GM12892 (cell line): ENCODE measurements around the gene ANKRA2.

ENCODE experiments used
- DNase-seq: peaks from one replicate; pipeline ENCODE4 v3.0.0; 2011; ENCODE audit not compliant: insufficient read length
- FAIRE-seq: peaks from 2 replicates; lab custom pipeline; 2011; peaks lifted over from hg19 to GRCh38; lab: Jason Lieb, UNC
- POLR2A ChIP-seq: IDR thresholded peaks from 2 replicates; pipeline ENCODE4 v1.6.1; 2011; ENCODE audit warnings: low read depth, low read length, control low read depth
- POLR2AphosphoS5 ChIP-seq: IDR thresholded peaks from 2 replicates; pipeline ENCODE4 v1.6.1; 2011; ENCODE audit warnings: low read depth, low read length, control low read depth
- TAF1 ChIP-seq: IDR thresholded peaks from 2 replicates; pipeline ENCODE4 v1.6.1; 2011; ENCODE audit warnings: low read depth, mild to moderate bottlenecking, control low read depth, low read length, borderline replicate concordance

The ANKRA2 gene

DNA sequence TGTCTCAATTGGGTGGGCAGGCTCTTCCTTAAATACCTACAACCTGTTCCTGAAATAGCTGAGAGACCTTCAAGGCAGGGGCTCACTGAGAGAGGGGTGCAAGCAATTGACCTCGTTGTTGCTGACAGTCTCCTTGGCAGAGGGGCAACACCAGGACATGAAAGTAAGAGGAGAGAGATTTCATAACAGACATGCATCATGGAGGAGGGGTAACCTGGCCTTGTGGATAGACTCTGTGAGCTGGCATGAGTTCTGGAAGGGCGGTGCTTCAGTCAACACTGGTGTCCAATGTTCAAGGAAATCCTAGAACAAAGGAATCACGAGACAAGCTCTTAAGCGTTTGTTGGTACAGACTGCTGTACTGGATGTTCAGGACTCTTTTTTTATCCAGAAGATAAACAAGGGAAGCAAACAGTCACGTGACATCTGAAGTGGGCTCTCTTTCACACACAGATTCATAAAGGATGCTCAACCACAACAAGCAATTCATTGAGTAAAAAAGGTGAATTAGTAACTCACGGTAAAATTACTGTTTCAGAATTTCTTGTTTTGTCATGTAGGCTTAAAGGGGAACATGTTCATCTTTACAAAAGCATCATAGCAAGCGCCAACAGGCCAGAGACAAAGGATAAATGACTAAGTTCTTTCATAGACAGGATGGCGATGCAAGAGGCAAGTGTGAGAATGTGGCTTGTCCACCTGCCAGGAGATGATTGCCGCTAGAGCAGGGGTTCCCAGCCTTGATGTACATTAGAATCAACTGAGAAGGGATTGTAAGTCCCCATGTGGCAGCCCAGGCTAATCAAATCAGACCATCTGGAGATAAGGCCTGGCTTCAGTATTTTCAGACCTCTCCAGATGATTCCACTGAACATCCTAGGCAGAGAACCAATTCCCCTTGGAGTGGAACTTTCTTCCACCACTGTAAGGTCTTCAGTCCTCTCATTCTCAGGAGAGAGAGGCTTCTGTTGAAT lies 20.7 kb downstream of the ANKRA2 start:
- no peak for TF ChIP-seq POLR2A
- no peak for TF ChIP-seq POLR2AphosphoS5
- no peak for TF ChIP-seq TAF1
- DNase-seq, result no peak
- FAIRE-seq, result no peak

DNA sequence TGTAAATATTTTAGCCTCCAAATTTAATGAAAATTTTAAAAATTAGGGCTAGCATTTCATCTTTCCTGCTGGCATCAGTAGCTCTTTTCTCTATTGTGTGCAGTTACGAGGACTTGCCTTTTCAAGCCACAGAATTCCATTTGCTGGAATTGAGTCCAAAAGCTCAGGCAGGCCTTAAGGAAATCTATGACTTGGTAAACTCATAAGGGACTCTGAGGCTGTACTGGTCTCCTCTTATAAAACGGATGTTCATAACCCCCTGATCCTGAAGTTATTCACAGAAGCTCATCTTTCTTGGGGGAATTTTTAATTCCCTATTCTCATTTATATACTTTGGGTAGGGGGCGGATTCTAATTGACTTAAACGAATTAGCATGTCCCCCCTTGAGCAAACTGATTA lies 23.4 kb downstream of the ANKRA2 start:
- DNase-seq, result no peak
- no peak for FAIRE-seq
- TF ChIP-seq TAF1 (no peak), POLR2AphosphoS5 (no peak), POLR2A (no peak)

DNA sequence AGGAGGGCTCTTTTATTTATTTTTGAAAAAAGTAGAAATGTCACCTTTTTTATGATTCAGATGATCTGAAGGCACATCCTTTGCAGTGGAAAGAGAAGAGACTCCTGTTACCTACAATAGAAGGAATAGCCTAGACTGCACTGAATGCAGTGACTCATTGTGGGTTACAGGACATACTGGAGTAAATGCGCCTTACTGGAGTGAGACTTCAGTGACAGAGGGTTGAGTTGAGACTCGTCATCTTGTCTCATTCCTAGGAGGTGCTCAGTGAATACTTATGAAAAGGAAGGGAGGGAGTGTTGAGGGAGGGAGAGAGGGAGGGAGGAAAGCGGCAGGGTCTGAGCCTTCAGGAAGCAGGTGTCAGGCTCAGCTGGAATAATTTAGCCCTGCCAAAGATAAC lies 25.2 kb downstream of the ANKRA2 start:
- no peak for FAIRE-seq
- no peak for TF ChIP-seq POLR2AphosphoS5
- no peak for TF ChIP-seq TAF1
- TF ChIP-seq POLR2A, result no peak
- DNase-seq, result no peak

DNA sequence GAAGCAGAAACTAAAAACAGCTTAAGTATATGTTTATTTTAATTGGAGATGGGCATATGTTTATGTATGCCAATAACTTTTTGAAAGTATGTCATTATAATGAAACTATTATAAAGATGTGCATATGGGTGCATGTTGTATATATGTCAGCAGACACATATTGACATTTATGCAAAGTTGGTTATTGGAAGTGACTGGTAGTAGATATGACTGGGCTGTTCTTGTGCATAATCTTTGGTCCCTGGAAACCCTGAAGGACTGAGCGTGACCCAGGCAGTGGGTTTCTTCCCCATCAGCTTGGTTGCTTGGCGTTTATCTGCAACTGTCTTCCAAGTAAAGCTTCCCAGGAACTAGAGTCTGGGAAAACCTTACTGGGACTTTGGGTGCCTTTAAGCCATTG lies 25.7 kb downstream of the ANKRA2 start:
- DNase-seq (no peak), FAIRE-seq (no peak)
- no peak for TF ChIP-seq POLR2AphosphoS5
- TF ChIP-seq POLR2A, result no peak

DNA sequence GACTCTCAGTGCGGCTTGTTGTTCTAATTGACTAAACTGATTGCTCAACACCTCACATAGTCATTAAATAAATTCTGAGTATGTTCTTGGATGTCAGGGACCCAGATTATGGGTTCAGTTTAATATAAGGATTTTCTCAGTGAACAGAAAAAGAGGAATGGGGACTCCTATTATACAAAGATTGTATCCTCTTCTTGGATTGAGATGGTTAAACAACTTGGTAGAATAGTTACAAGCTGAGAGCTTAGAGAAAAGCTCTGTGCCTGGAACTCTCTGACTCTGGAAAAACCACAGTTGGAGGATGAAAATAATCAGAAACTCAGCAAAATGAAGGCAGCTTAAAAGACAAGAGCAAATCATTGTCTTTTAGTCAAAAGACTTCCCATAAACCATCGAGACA lies 30.5 kb downstream of the ANKRA2 start:
- DNase-seq, result no peak
- FAIRE-seq, result no peak

DNA sequence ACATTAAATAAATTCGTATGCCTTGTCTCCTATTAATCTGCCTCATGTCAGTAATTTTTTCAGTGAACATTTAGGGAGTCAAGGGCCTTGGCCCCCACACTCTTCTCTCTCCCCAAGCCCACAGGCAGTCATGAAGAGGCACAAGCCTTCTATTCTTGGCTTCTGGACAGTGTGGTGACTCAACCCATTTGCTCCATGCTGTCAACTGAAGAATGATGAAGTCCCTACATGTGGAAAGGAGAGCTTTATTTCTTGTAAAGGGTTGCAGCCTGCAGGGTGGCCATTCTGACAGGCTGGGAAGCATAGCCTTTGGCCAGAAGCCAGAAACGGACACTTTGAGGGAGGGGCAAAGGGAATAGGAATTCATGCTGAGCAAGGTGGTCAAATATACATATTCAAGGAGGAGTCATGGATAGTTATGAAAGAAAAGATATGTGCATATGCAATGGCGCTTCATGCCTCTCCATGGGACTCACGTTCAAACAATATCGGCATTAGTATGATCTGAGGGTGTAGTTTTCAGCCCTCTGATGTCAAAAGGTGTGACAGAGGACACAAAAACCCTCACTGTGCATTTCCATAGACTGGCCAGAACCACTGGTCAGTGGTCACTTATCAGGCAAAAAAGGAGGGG lies 31.3 kb downstream of the ANKRA2 start:
- TF ChIP-seq TAF1 (no peak), POLR2AphosphoS5 (no peak), POLR2A (no peak)
- no peak for FAIRE-seq
- no peak for DNase-seq

More for the DNA sequence above, 30.5 kb downstream of the ANKRA2 start:
- TF ChIP-seq TAF1, result no peak
- TF ChIP-seq POLR2A, result no peak
- TF ChIP-seq POLR2AphosphoS5, result no peak

DNA sequence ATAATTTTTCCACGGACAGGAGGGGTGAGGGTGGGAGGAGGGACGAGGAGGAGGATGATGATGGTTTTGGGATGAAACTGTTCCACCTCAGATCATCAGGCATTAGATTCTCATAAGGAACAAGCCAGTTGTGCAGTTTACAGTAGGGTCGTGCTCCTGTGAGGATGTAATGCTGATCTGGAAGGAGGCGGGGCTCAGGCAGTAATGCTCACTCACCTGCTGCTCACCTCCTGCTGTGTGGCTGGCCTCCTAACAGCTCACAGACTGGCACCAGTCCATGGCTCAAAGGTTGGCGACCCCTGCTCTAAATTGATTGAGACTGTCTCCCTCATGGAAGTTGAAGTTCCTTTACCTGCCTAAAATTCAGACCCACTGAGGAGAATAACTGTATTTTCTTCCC lies 33.2 kb downstream of the ANKRA2 start:
- FAIRE-seq, result no peak
- TF ChIP-seq TAF1 (no peak), POLR2AphosphoS5 (no peak), POLR2A (no peak)
- DNase-seq, result no peak

DNA sequence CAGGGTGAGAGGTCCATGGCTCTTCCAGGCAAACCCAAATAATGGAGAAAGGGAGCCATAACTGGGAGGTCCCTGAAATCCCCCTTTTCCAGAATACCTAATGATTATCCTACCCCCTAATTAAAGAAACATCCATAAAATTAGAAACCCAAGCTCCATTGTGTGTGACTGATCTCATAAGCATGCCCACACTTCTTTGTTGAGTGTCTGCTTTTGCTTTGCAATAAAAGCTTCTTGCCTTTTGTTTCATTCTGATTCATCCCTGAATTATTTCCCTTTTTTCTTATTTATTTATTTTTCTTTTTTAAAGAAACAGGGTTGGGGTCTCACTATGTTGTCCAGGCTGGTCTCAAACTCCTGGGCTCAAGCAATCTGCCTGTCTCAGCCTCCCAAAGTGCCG lies 34.1 kb downstream of the ANKRA2 start:
- TF ChIP-seq POLR2A (no peak), TAF1 (no peak), POLR2AphosphoS5 (no peak)
- FAIRE-seq, result no peak
- DNase-seq, result no peak

DNA sequence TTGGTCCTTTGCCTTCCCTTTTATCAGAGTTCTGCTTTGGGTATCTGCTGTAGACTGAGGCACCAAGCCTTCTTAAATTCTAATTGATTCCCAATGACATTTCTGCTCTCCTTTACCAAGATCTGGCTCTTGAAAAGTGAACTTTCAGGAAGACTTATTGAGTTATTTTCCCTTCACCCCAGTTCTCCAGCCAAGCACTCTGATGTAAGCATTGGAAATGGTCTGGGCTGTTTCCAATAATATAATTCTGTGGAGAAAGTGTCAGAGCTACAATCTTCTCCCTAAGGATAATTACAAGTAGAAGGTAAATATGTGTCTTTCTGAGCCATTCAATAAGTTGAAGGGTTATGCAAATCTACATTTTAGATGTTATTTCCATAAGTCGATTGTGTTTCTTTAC lies 36.4 kb downstream of the ANKRA2 start:
- no peak for TF ChIP-seq POLR2A
- DNase-seq (no peak), FAIRE-seq (no peak)

DNA sequence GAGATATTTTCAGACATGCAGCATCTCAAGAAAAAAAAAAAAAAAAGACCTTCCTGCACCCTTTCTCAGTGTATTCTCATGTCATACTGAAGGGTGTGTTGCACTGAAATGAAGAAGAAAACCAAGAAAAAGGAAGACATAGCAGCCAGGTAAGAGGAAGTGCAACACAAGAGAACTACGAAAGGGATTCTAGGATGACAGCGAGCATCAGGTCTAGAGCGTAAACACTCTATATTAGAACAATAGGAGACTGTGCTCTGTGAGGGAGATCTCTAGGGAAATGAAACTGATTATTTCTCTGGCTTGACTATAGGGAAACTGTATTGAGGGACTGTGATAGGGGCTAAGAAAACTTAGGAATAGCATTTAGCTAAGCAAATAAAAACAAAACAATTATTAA lies 37.2 kb downstream of the ANKRA2 start:
- TF ChIP-seq POLR2AphosphoS5, result no peak
- no peak for TF ChIP-seq POLR2A
- TF ChIP-seq TAF1, result no peak
- FAIRE-seq (no peak), DNase-seq (no peak)

DNA sequence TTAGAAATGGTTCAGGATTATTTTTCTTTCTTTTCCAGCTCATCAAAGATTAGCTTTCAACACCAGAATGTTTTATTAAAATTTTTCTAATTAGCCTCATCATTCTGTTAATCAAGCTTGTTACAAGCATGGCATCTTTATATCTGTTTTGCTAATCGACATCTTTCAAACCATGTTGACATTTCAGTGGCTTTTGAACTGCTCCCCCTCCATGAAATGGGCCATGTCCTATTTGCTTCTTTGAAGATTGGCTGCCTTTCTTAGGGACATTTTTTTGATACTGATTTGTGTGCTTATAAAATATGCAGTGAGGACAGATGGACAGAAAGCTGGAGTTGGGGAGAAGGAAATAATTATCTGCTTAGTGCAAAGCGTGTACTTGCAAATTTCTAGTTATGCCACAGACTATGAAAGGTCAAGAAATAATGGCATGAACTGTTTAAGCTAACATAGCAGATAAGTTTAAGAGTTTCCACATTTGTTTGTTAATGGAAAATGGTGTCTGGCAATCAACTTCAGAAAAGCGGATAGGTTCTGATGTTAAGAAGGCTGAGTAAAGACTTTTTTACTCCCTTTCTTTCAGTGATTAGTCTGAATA lies 39.7 kb downstream of the ANKRA2 start:
- no peak for DNase-seq
- FAIRE-seq, result no peak
- TF ChIP-seq TAF1 (no peak), POLR2AphosphoS5 (no peak), POLR2A (no peak)

DNA sequence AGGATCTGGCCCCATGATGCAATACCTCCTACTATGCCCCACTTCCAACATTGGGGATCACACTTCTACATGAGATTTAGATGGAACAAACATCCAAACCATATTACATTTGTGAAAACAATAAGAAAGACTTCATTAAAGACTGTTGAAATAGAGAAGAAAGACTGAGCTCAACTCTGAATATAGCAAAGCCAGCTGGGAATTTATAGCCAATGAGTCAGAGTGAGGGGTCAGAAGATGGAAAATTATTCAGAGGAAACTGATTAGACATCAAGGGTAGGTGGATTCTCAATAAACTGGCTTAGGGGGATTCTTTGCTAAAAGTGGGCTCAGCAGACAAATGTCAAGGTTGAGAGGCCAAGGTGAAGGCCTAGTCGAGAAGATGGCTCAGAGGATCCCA lies 41.6 kb downstream of the ANKRA2 start:
- TF ChIP-seq POLR2A, result no peak
- TF ChIP-seq TAF1, result no peak
- no peak for TF ChIP-seq POLR2AphosphoS5
- DNase-seq, result no peak
- no peak for FAIRE-seq

DNA sequence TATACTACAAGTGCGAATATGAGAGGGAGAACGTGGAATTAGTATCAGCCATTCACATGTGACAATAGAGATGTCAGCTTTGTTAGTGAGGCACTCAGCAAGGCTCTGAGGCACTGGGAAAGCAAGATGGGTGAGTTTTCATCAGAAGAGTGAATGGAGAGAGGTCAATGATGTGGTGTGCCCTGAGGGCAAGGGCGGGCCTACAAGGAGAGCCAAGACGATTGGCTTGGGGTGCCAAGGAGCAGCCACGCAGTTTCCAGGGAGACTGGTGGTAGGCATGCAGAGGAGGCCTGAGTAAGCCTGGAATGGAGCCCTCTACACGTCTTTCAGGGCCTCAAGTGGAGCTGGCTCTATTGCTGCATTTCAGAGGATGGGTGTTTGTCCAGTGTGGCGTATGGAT lies 42.5 kb downstream of the ANKRA2 start:
- no peak for TF ChIP-seq TAF1
- TF ChIP-seq POLR2A, result no peak
- TF ChIP-seq POLR2AphosphoS5, result no peak
- no peak for DNase-seq
- no peak for FAIRE-seq
